A549 (cell line): ENCODE measurements around the gene PPFIA2.

Experiments used
- ATOH8 ChIP-seq: fragments of 250-450 bp; sonication (Bioruptor Pico); IDR thresholded peaks from 2 replicates; pipeline ENCODE4 v1.5.0; 2020; ENCODE audit warnings: low read depth, mild to moderate bottlenecking, moderate library complexity
- CEBPB ChIP-seq, 2 experiments: fragments of >200 bp in 1 of 2; sonication (Bioruptor Twin) in 1 of 2; formaldehyde crosslinking in 1 of 2; IDR thresholded peaks; 2 replicates each; pipeline ENCODE4 v1.6.1; 2012 to 2016
- CHD2 ChIP-seq: fragments of 150-350 bp; IDR thresholded peaks from 2 replicates; pipeline ENCODE4 v1.6.1; 2014; ENCODE audit warnings: low read length; ENCODE audit not compliant: partially characterized antibody
- CTCF ChIP-seq: fragments of >200 bp; sonication (Bioruptor Twin); formaldehyde crosslinking; IDR thresholded peaks from 3 replicates; pipeline ENCODE4 v1.5.1; 2016
- ESRRA ChIP-seq: fragments of 150-350 bp; IDR thresholded peaks from 2 replicates; pipeline ENCODE4 v1.6.1; 2014; ENCODE audit warnings: mild to moderate bottlenecking, low read length, borderline replicate concordance
- HMGXB4 ChIP-seq: fragments of 250-450 bp; sonication (Bioruptor Pico); IDR thresholded peaks from 2 replicates; pipeline ENCODE4 v1.5.0; 2021; ENCODE audit warnings: mild to moderate bottlenecking, moderate library complexity, borderline replicate concordance
- NPAS2 ChIP-seq: fragments of 250-450 bp; sonication (Bioruptor Pico); IDR thresholded peaks from 2 replicates; pipeline ENCODE4 v1.8.0; 2022; ENCODE audit warnings: mild to moderate bottlenecking, moderate library complexity, borderline replicate concordance
- NR3C1 ChIP-seq: fragments of >200 bp; sonication (Bioruptor Twin); formaldehyde crosslinking; IDR thresholded peaks from 3 replicates; pipeline ENCODE4 v1.6.1; 2017
- POLR2A ChIP-seq: IDR thresholded peaks from 2 replicates; pipeline ENCODE4 v1.6.1; 2012; ENCODE audit warnings: mild to moderate bottlenecking, low read length
- RCOR1 ChIP-seq: fragments of 150-350 bp; IDR thresholded peaks from 2 replicates; pipeline ENCODE4 v1.6.1; 2014; ENCODE audit warnings: antibody characterized with exemption, low read length, low read depth
- REST ChIP-seq: fragments of 200-600 bp; sonication (generic); IDR thresholded peaks from 2 replicates; pipeline ENCODE4 v1.6.1; 2016; ENCODE audit warnings: antibody characterized with exemption, mild to moderate bottlenecking, moderate library complexity
- TFCP2L1 ChIP-seq: fragments of 250-450 bp; sonication (Bioruptor Pico); IDR thresholded peaks from 2 replicates; pipeline ENCODE4 v1.5.0; 2021; ENCODE audit warnings: mild to moderate bottlenecking
- ZNF302 ChIP-seq: fragments of 250-450 bp; sonication (Bioruptor Pico); IDR thresholded peaks from 2 replicates; pipeline ENCODE4 v1.9.0; 2021; ENCODE audit warnings: inconsistent platforms, mild to moderate bottlenecking, moderate library complexity

GRCh38 chr12:81597928-81598604 is 161.1 kb downstream of the PPFIA2 start:
- no peak for TF ChIP-seq POLR2A
- no peak for TF ChIP-seq REST
- TF ChIP-seq ESRRA = no peak
- TF ChIP-seq RCOR1 = no peak
- no peak for TF ChIP-seq CTCF
- TF ChIP-seq NR3C1 = no peak
- TF ChIP-seq ATOH8 = no peak
- TF ChIP-seq CHD2 = no peak
- no peak for TF ChIP-seq TFCP2L1 (CRISPR knock-in tag)
- TF ChIP-seq CEBPB (IDR thresholded peaks at IDR 0.05) = no peak
- TF ChIP-seq HMGXB4 (CRISPR knock-in tag) = no peak
- TF ChIP-seq NPAS2 (CRISPR knock-in tag) = no peak
- TF ChIP-seq ZNF302 (CRISPR knock-in tag) = no peak
